ENCODE results near the gene MUC5AC.

The MUC5AC gene

DNA sequence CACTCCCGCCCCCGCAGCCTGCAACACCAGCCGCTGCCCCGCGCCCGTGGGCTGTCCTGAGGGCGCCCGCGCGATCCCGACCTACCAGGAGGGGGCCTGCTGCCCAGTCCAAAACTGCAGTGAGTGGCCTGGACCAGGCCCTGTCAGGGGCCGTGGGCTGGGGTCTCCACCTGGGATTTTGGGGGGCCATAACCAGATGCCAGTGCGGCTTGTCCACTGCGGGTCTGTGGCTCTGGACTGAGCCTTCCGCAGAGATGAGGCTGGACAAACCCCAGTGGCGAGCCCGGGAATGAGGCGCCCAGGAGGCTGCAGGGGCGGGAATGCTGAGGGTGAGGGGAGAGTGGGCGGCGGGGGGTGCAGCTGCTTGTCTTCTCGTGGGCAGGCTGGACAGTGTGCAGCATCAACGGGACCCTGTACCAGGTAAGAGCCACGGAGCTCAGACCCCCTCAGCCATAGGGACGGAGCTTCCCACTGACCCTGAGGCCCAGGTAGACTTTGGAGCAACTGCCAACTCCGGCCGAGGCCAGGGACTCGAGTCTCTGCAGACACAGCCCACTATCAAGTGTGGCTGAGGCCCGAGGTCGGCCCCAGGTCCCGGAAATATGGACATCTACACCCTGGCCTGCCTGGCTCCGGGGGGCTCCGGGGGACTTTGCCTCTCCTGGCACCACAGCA is 40.3 kb downstream of the MUC5AC start:
- DNase-seq = no peak

DNA sequence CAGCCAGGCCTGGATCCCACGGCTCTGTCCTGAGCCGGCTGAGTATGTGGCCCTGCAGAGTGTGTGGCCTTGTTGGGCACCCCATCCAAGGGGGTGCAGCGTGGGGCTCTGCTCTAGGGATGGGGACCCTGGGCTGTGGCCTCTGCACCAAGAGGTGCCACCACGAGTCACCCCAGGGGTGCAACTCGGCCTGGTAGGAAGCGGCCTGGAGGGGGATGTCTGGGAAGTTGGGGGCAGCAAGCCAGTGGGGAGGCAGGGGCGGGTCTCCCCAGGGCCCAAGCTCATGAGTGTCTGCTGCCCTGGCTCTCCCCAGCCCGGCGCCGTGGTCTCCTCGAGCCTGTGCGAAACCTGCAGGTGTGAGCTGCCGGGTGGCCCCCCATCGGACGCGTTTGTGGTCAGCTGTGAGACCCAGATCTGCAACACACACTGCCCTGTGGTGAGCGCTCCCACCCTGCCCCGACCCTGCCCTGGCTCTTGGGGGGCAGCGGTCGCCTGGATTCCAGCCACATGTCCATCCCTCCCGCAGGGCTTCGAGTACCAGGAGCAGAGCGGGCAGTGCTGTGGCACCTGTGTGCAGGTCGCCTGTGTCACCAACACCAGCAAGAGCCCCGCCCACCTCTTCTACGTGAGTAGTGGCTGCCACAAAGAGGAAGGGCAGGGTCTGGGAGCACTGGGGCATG is 40.9 kb downstream of the MUC5AC start:
- DNase-seq = no peak

DNA sequence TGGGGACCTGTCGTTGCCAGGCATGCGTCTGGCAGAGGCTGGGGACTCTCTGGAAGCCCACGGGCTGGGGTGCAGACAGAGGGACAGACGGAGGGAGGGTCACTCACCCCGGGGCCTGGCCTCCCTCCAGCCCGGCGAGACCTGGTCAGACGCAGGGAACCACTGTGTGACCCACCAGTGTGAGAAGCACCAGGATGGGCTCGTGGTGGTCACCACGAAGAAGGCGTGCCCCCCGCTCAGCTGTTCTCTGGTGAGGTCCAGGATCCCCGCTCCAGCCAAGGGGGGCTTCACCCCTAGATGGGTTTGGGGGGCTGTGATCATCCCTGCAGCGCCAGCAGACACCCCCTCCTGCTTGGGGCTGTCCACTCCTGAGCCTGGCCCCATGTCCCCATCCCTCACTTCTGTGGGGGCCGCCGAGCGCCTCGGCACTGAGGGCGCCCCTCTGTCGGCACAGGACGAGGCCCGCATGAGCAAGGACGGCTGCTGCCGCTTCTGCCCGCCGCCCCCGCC is 41.5 kb downstream of the MUC5AC start:
- DNase-seq = no peak

DNA sequence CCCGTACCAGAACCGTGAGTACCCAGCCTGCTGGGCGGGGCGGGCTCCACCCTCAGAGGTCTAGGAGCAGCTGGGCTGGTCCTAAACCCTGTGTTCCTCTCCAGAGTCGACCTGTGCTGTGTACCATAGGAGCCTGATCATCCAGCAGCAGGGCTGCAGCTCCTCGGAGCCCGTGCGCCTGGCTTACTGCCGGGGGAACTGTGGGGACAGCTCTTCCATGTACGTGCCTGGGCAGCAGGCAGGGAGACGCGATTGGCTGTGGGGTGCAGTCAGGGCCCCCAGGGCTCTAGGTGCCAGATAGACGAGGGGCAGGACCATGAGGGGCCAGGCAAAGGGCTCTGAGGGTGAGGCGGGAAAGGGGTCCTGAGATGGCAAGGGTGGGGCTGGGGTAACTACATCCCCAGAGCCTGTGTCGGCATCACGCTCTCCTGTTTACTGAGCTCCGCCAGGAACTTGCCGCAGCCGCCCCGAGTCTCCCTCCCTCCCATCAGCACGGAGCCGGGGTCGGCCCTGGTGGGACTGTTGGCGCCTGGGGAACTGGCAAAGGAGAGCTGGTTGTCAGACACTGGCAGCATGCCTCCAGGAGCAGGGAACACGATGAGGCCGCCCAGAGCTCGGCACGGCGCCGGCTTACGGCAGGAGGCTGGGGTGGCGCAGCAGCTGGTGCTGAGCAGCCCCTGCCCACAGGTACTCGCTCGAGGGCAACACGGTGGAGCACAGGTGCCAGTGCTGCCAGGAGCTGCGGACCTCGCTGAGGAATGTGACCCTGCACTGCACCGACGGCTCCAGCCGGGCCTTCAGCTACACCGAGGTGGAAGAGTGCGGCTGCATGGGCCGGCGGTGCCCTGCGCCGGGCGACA is 42.2 kb downstream of the MUC5AC start:
- no peak for DNase-seq

DNA sequence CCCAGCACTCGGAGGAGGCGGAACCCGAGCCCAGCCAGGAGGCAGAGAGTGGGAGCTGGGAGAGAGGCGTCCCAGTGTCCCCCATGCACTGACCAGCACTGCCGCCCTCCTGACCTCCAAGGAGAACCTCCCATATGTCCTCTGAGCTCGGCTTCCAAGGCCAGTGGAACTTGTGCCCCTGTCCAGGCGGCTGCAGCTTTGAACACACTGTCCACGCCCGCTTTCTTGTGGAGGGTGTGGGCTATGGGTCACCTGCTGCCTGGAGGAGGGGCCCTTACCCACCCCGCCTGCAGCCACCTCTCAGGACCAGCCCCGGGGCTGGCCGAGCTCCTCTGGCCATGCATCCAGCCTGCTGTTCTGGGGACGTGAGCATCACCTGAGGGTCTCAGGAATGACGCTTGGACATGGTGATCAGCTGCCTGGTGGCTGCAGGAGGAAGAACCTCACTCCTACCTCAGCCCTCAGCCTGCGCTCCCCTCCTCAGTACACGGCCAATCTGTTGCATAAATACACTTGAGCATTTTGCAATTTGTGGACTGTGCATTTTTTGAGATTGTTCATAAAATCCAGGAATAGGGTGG is 42.9 kb downstream of the MUC5AC start:
- no peak for DNase-seq

DNA sequence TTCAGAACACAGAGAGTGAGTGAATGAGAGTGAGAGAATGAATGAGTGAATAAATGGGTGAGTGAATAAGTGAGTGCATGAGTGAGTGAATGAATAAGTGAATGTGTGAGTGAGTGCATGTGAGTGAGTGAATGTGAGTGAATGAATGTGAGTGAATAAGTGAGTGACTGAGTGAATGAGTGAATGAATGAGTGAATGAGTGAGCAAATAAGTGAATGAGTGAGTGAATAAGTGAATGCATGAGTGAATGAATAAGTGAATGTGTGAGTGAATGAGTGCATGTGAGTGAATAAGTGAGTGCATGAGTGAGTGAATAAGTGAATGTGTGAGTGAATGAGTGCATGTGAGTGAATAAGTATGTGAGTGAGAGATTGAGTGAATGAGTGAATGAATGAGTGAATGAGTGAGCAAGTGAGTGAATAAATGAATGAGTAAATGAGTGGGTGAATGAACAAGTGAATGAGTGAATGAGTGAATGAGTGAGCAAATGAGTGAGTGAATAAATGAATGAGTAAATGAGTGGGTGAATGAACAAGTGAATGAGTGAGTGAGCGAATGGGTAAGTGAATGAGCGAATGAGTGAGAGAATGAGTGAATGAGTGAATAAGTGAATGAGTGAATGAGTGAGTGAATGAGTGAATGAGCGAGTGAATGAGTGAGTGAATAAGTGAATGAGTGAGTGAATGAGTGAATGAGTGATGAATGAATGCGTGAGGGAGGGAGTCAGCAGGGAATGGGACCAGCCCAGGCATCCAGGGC is 43.8 kb downstream of the MUC5AC start:
- no peak for DNase-seq

DNA sequence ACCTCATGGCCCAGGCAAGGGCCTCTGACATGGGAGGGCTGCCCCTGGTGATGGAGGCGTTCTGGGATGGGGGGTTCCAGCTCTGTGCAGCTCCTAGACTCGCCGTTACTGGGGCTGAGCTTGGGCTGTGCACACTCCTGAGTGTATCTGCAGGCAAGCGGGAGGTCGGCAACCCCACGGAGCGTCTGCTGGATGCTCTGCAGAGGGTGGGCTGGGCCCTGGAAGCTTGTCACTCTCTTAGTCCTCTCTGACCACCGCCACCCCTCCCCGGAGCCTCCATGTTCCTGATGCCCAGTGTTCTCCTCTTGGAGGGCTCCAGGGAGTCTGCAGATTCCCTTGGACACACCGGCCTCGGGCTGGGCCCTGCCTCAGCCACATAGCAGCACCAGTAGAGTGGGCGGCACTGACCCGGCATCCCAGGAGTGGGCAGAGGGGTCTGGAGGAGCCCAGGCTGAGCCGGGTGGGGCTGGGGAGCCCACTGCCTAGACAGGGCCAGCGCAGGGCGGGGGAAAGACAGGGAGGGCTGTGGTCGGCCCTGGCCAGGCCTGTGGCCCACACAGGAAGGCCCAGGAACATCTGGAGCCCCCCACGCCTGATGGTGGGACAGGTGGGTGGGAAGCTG is 44.5 kb downstream of the MUC5AC start:
- no peak for DNase-seq

DNA sequence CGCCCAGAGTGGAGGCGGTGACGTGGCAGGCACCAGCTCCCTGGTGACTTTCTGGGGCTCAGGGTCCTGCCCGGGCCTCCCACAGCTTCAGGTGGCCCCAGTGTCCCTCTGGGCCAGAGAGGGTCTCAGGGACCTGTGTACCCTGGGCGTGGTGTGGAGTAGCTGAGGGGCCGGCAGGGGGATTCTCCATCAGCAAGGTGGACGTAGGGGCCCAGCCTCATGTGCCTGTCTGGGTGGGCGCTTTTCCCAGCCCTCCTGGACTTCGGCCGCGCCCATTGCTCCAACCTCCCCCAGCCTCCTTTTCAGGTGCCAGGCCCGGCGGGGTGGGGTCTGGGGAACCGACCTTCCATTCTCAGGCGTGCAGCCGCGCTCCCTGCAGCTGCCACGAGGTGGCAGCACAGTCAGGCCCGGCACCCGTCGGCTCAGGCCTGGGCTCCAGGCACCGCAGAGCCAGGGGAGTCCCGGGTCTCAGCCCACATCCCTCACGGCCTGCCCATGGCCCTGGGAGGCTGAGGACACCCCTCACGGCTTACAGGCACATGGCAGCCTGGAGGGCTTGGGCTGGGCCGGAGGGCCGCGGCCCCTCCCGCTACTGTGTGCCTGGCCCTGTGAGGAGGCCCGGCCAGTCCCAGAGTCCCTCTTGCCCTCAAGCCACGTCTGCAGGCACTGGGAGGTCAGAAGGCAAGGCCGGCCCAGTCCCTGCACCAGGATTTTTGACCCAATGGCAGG is 45.2 kb downstream of the MUC5AC start:
- peak; percentile 49 for DNase-seq

DNA sequence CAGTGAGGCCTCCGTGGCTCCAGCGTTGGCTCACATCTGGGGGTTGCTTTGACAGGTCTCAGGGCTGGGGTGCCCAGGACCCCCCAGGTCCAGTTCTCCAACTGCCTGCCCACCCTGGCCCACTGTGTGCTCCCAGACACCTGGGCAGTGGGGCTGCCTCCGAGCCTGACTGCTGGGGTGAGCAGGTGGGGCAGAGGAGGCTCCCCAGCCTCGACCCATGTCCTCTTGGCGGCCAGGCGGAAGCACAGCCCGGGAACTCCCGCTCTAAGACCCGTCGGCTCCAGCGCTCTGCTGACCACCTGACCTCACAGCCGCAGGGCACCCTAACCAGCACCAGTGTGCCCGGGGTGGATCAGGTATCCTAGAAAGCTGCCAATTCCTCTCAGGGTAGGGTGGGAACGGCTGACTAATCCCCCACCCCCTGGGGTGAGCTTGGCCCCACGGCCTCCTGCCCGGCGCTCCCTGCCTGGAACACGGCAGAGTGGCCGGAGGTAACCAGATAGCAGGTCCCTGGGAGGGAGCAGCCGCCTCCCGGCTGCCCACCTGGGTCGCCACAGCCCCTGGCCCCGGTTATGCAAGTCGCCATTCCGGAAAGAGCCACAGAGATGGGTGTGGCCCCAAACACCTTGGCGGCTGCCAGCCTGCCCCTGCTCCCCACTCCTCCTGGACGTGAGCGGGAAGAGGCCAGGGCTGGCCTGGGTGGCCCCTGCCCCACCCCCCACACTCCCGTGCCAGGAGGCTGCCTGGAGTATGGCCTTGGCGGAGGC is 45.9 kb downstream of the MUC5AC start:
- no peak for DNase-seq

DNA sequence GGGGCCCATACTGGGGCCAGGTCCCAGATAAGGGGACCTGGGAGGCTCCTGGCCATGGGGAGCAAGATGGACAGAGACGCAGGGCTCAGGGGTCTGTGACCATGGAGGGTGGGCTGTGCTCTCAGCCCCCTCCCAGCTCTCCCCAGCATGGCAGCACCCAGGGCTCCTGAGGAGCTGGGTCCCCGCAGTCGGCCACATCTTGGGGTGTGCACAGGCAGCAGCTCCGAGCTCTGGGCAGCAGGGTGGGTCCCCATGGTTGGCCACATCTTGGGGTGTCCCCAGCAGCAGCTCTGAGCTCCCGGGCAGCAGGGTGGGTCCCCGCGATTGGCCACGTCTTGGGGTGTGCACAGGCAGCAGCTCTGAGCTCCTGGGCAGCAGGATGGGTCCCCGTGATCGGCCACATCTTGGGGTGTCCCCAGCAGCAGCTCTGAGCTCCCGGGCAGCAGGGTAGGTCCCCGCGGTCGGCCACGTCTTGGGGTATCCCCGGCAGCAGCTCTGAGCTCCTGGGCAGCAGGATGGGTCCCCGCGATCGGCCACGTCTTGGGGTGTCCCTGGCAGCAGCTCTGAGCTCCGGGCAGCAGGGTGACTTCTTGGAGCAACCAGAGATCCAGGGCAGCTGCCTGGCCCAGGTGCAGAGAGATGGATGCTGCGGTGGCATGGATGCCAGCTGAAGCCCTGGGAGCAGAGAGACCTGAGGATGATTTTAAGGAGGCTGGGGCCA is 46.8 kb downstream of the MUC5AC start:
- DNase-seq = no peak

DNA sequence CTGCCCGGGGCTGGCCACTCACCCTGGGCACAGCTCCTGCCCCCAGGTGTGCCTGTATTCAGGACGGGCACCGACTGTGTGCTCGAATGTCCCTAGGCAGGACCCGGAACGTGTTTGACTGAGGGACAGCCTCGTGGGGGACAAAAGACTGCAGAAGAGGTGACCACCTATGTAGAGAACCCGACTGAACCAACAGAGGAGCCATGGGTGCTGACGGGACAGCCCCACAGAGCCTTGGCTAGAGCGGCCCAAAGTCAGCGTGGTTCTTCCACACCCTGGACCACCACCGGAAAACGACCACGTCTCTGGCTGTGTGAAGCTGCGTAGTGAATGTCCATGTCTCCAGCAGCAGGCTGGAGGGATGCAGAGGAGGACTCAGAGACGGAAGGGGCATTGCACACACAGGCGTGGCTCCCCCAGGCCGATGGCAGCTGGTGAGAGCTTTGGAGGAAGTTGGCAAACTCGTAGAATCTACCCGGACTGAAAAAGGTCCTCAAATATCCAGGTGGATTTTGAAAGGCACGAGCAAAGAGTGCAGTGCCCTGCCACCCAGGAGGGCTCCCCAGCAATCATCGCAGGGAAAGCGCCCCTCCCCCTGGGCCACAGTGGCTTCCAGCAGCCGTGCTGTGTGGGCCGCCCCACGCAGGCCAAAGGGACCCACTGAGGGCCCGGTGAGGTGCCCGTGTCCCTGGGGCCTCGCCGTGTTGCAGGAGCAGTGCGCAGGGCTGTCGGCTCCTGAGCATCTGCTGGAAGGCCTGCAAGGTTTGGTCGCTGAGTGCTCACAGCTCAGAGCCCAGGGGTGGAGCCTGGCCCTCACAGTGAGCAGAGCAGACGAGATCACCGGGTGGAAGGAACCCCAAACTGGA is 47.6 kb downstream of the MUC5AC start:
- DNase-seq = no peak

DNA sequence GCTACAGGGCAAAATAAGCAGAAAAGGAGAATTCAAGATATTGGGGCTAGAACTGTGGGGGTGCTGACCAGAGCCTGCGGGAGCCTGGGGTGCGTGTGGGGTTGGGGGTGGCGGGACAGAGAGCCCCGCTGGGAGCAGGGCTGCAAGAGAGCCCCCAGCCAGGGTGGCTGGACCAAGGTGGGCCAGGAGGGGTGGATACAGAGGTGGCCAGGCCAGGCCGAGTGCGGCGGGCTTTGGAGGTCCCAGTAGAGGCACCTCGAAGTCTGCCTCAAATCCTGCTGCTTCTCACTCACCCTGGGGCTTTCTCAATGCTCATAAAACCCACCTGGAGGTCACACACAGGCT is 48.2 kb downstream of the MUC5AC start:
- no peak for DNase-seq

DNA sequence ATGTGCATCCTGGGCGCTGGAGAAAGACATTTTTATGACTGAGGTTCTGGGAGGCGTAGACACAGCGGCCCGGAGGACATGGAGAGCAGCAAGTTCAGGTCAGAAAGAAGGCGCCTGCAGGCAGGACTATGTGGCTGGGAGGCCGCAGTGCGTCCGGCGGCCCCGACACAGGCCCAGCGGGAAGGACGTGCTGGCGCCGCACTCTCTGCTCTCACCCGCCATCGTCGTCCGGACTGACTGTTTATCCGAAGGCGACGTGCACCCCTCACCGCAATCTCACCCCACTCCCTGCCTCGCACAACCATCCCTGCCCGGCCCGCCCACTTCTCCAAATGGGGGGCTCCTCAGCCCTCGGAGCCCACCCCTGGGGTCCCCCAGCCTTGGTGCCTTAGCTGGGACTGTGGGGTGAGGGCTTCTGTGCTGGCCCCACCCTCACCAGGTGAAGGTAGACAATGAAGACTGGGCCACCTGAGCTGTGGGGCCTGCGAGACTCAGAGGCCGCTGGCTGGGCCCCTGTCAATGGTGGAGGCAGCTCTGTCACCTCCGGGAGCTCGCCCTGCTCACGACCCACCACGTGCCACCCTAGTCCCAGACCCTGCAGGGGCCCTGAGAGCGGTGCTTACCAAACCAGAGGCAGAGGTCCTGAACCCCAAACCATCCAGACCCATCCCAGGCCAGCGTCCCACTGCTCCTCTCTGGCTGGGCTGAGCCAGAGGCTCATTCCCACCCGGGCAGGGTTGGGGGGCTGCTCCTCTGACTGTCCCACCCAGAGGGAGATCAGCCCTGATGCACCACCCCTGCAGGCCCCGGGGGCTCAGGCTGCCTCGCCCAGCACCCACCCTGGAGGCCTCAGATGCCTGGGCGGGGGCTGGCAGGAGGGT is 48.9 kb downstream of the MUC5AC start:
- DNase-seq = no peak

DNA sequence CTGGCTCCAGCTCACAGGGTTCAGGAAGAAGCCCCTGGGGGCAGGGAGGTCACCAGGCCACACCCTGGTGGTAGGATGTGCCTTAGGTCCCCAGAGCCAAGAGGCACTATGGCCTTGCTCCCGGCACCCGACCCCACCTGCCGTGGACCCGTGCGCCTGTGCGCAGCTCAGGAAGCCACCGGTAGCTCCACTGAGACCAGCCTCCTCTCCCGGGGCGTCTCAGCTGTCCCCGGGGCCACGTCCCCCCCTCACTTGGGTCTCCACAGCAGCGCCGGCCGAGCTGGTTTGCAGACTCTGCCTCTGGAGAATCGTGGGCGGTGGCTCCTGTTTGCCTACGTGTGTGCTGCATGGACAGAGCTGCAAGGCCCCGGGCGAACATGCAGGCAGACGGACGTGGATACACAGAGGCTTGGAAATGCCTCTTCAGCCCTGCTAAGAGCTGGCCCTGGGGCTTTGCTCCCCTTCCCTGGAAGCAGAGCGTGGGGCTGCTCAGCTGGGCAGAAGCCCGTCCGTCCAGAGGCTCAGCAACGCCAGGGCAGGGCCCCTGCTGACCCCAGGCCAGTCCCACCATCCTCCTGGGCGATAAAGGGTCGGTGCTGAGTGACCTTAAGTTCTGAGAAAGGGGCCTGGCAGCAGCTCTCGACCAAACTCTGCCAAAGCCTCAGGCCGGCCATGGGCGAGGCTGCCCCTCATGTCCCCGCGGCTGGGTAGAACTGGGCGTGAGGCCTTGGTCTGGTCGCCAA is 49.8 kb downstream of the MUC5AC start:
- no peak for DNase-seq

DNA sequence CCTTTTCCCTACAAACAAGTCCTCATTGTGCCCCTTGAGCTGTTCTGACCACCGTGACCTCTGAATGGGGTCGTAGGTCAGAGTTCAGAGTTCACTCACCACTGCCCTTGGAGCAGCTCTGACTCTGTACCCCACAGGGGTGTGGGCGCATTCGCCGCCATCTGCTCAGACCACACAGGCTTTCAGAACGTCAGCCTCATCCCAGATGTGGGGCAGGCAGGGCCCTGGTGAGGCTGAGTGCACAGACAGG is 50.3 kb downstream of the MUC5AC start:
- no peak for DNase-seq

DNA sequence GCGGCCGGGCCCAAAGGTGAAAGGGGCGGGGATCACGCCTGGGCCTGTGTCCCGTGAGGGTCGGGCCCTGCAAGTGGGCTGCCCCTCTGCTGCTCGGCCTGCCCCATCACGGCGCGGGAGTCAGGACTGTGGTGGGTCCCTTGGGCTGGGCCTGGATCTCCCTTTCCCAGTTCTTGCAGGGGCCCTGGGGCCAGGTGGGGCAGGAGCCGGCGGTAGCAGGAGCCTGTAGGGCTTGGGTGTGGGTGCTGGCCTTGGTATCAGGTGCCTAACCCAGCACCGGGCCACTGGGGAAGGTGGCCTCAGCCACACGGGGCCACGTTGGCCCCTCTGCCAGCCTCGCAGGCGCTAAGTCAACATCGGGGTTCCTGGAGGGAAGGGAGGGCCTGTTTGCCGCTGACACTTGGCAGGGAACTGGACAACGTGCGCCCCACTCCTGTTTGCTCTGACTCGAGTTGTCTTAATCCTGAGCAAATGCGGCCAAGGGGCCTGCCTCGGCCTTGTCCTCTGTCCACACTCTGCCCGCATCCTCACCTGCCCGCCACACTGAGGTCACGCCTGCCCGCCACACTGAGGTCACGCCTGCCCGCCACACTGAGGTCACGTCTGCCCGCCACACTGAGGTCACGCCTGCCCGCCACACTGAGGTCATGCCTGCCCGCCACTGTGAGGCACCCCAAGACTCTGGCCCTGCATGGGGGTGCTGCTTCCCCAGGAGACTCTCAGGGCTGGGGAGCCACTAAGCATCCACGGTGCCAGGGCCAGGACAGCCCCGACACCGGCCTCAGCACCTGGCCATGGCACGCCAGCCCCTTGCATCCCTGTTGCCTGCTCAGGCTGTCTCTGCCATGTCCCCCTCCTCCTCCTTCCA is 50.9 kb downstream of the MUC5AC start:
- DNase-seq = no peak
